ENCODE measurements around the gene PABPN1L.

- TF ChIP-seq CTCF (IDR thresholded peaks at IDR 0.05): no peak
- TF ChIP-seq POLR2A (IDR thresholded peaks at IDR 0.05): no peak
Measured at GRCh38 chr16:88886845-88887521, 20.5 kb upstream of the PABPN1L start.

Data from testis (tissue), 2 donors.